Smooth muscle cell (in vitro differentiated cells): ENCODE results near the gene EIF4EBP2. TPM values are rescaled to one million over a fixed set of nuclear protein-coding genes. Genes with fewer than 3 reads are reported as not detected.

Source experiments
- DNase-seq: peaks from one replicate; lab custom pipeline; 2025; ENCODE audit not compliant: unreplicated experiment; lab: John Stamatoyannopoulos, UW
- H2AFZ ChIP-seq: fragments of 200-600 bp; sonication (generic); 2 replicates; pipeline ENCODE4 v1.6.0; 2016; ENCODE audit warnings: antibody characterized with exemption, low read depth, mild to moderate bottlenecking
- H3F3A ChIP-seq: fragments of 200-600 bp; sonication (generic); 2 replicates; pipeline ENCODE4 v1.6.0; 2017; ENCODE audit warnings: antibody characterized with exemption, low read depth
- H3K27ac ChIP-seq: fragments of 200-600 bp; sonication (generic); 2 replicates; pipeline ENCODE4 v1.5.1; 2016; ENCODE audit warnings: low read depth, mild to moderate bottlenecking
- H3K27me3 ChIP-seq: fragments of 200-600 bp; sonication (generic); 2 replicates; pipeline ENCODE4 v1.6.1; 2016; ENCODE audit warnings: low read depth, mild to moderate bottlenecking
- H3K36me3 ChIP-seq: fragments of 200-600 bp; sonication (generic); 2 replicates; pipeline ENCODE4 v1.5.1; 2016; ENCODE audit warnings: low read depth
- H3K4me1 ChIP-seq: fragments of 200-600 bp; sonication (generic); 2 replicates; pipeline ENCODE4 v1.5.1; 2016; ENCODE audit warnings: low read depth
- H3K4me2 ChIP-seq: fragments of 200-600 bp; sonication (generic); 2 replicates; pipeline ENCODE4 v1.6.0; 2016; ENCODE audit warnings: mild to moderate bottlenecking
- H3K4me3 ChIP-seq: fragments of 200-600 bp; sonication (generic); 2 replicates; pipeline ENCODE4 v1.5.1; 2016; ENCODE audit warnings: mild to moderate bottlenecking
- H3K79me2 ChIP-seq: fragments of 200-600 bp; sonication (generic); 2 replicates; pipeline ENCODE4 v1.6.0; 2016; ENCODE audit warnings: low read depth, mild to moderate bottlenecking
- H3K9ac ChIP-seq: fragments of 200-600 bp; sonication (generic); 2 replicates; pipeline ENCODE4 v1.6.0; 2016; ENCODE audit warnings: low read depth
- H3K9me3 ChIP-seq: fragments of 200-600 bp; sonication (generic); replicated peaks from 2 replicates; pipeline ENCODE4 v1.5.1; 2016; ENCODE audit warnings: low read depth
- H4K20me1 ChIP-seq: fragments of 200-600 bp; sonication (generic); 2 replicates; pipeline ENCODE4 v1.6.0; 2016; ENCODE audit warnings: low read depth
- CTCF ChIP-seq: fragments of 200-600 bp; sonication (generic); IDR thresholded peaks from 2 replicates; pipeline ENCODE4 v1.5.1; 2017; ENCODE audit warnings: borderline replicate concordance, mild to moderate bottlenecking, antibody characterized with exemption; ENCODE audit not compliant: insufficient read depth, poor library complexity, severe bottlenecking
- WGBS: methylation state at CpG from one replicate; pipeline ENCODE4 v1.1.7; 2016; ENCODE audit warnings: low lambda C conversion rate; 5-methylcytosine and 5-hydroxymethylcytosine counted together
- polyA plus RNA-seq: library from polyadenylated mRNA; unstranded; fragments of >200 nt; fragmentation: Nextera tagmentation; extraction: Ambion mirVana; gene quantifications from 2 replicates; pipeline ENCODE4 v1.2.1, GENCODE V29; 2016
- total RNA-seq: library from RNA; depleted of rRNA; stranded (reverse); fragments of >200 nt; gene quantifications from 2 replicates; pipeline ENCODE4 v1.2.3, GENCODE V29; 2014

The EIF4EBP2 gene
- total and polyA plus RNA-seq, 2 experiments from 2014 or later = 35.9 to 43.9 TPM

- Histone ChIP-seq H3K9me3 (no peaks in the 10 kb centered on the region), H3K9ac (no peak overlapping the region), H3K4me3 (peak overlapping the region; percentile 33), H3K4me1 (peaks cover 14% of the 10 kb centered on the region), H3K27me3 (peaks cover 66% of the 10 kb centered on the region), H4K20me1 (no peaks in the 10 kb centered on the region), H3F3A (no peaks in the 10 kb centered on the region), H3K27ac (no peak overlapping the region), H2AFZ (no peak overlapping the region), H3K36me3 (no peaks in the 10 kb centered on the region), H3K79me2 (no peaks in the 10 kb centered on the region), H3K4me2 (peak overlapping the region; percentile 81)
- no peak for DNase-seq
- TF ChIP-seq CTCF = no peak
- 3% methylated on average over 69 of the region's 69 CpGs for WGBS
Measured at GRCh38 chr10:70440296-70441160, 36.6 kb downstream of the EIF4EBP2 start.

- no peaks in the 10 kb centered on the region for H3K9me3 ChIP-seq
- H3F3A ChIP-seq = no peaks in the 10 kb centered on the region
- no peak within 1 kb of the TSS for H2AFZ ChIP-seq
- H3K27ac ChIP-seq = no peak within 1 kb of the TSS
- H3K79me2 ChIP-seq = no peaks in the 10 kb centered on the region
- DNase-seq = no peak
- H3K4me3 ChIP-seq = peak within 1 kb of the TSS; percentile 33
- no peak for TF ChIP-seq CTCF
- peaks cover 14% of the 10 kb centered on the region for H3K4me1 ChIP-seq
- H3K27me3 ChIP-seq = peaks cover 66% of the 10 kb centered on the region
- H4K20me1 ChIP-seq = no peaks in the 10 kb centered on the region
- peak within 1 kb of the TSS; percentile 81 for H3K4me2 ChIP-seq
- 2% methylated on average over 59 of the region's 60 CpGs for WGBS
- H3K36me3 ChIP-seq = no peaks in the 10 kb centered on the region
- H3K9ac ChIP-seq = no peak within 1 kb of the TSS
Measured at GRCh38 chr10:70441161-70441894, 37.4 kb downstream of the EIF4EBP2 start, which contains the start of gene NODAL. Gene NODAL, minus strand, starts transcription at chr10:70441681. Its CDS starts 14 bp downstream, at chr10:70441667.

- Histone ChIP-seq H2AFZ (no peak overlapping the region), H3K27me3 (peaks cover 65% of the 10 kb centered on the region)
Measured at GRCh38 chr10:70441895-70442309, 38.0 kb downstream of the EIF4EBP2 start.

More at GRCh38 chr10:70441895-70442309, 38.0 kb downstream of the EIF4EBP2 start:
- H4K20me1 ChIP-seq = no peaks in the 10 kb centered on the region
- no peak overlapping the region for H3K4me3 ChIP-seq
- peaks cover 14% of the 10 kb centered on the region for H3K4me1 ChIP-seq
- no peak for DNase-seq
- peak overlapping the region; percentile 81 for H3K4me2 ChIP-seq
- no peak overlapping the region for H3K27ac ChIP-seq
- no peaks in the 10 kb centered on the region for H3K9me3 ChIP-seq
- H3F3A ChIP-seq = no peaks in the 10 kb centered on the region
- no peak overlapping the region for H3K9ac ChIP-seq
- no peaks in the 10 kb centered on the region for H3K79me2 ChIP-seq
- H3K36me3 ChIP-seq = no peaks in the 10 kb centered on the region
- TF ChIP-seq CTCF = no peak
- 3% methylated on average over 12 of the region's 12 CpGs for WGBS
